Muscle of leg (tissue), 16 donors: ENCODE data around the gene MVK. TPM values are rescaled to one million over a fixed set of nuclear protein-coding genes. Genes with fewer than 3 reads are reported as not detected.

Experiments
- DNase-seq: peaks from one replicate; pipeline ENCODE4 v3.0.0; 2013
- H3K27ac ChIP-seq: one replicate; pipeline ENCODE4 v1.5.1; 2013; ENCODE audit warnings: mild to moderate bottlenecking, low read length, control low read depth
- H3K27me3 ChIP-seq: one replicate; pipeline ENCODE4 v1.6.1; 2013; ENCODE audit warnings: low read length; ENCODE audit not compliant: control insufficient read depth, insufficient read depth
- H3K36me3 ChIP-seq: one replicate; pipeline ENCODE4 v1.6.1; 2013; ENCODE audit warnings: low read length; ENCODE audit not compliant: control insufficient read depth, insufficient read depth
- H3K4me1 ChIP-seq: one replicate; pipeline ENCODE4 v1.6.1; 2013; ENCODE audit warnings: low read length; ENCODE audit not compliant: control insufficient read depth, insufficient read depth
- H3K4me3 ChIP-seq: one replicate; pipeline ENCODE4 v1.5.1; 2013; ENCODE audit warnings: low read length, control low read depth
- H3K9me3 ChIP-seq: replicated peaks from 2 replicates; pipeline ENCODE4 v1.6.1; 2013; ENCODE audit warnings: low read depth, low read length; ENCODE audit not compliant: control insufficient read depth
- WGBS: methylation state at CpG from one replicate; pipeline ENCODE4 v1.1.5; 2013; ENCODE audit warnings: missing lambda C conversion rate; ENCODE audit not compliant: insufficient coverage; 5-methylcytosine and 5-hydroxymethylcytosine counted together
- long read RNA-seq, 11 donors: transcript quantifications; one replicate each; lab custom pipeline, GENCODE V29; 2026
- polyA plus RNA-seq, 8 donors: library from polyadenylated mRNA; unstranded; fragments of 120-200 nt; gene quantifications; one replicate each; pipeline versions ENCODE4 v1.2.1 to v1.2.3, GENCODE V29; 2013; ENCODE audit warnings: inconsistent platforms in 1 of 8, low replicate concordance in 1 of 8; ENCODE audit not compliant: insufficient read length in 8 of 8, insufficient read depth in 1 of 8
- total RNA-seq: library from RNA; stranded (reverse); fragments of 120-200 nt; gene quantifications from one replicate; pipeline ENCODE4 v1.2.4, GENCODE V29; 2013

The MVK gene
- total RNA-seq (15.0 TPM), polyA plus RNA-seq (10 to 100 TPM; 12.6 to 18.4 (median 16.7) TPM)
- long read RNA-seq, donor 1, full-length matches to known transcripts, result 3 of 3 reads
- long read RNA-seq, donor 1, partial matches to known transcripts, result 0 of 3 reads
- long read RNA-seq, donor 1, other reads (novel, unspliced or antisense), result 0 of 3 reads
- long read RNA-seq, donor 2, partial matches to known transcripts, result 0 of 1 reads
- long read RNA-seq, donor 2, other reads (novel, unspliced or antisense), result 0 of 1 reads
- long read RNA-seq, donor 3, transcript MVK-201 (11 exons, 1,956 nt), result major isoform, 6 of 8 reads
- long read RNA-seq, donor 3, partial matches to known transcripts, result 0 of 8 reads
- long read RNA-seq, donor 3, other reads (novel, unspliced or antisense), result 0 of 8 reads
- long read RNA-seq, donor 4, partial matches to known transcripts, result 0 of 5 reads
- long read RNA-seq, donor 4, other reads (novel, unspliced or antisense), result 0 of 5 reads
- long read RNA-seq, donor 5, partial matches to known transcripts, result 0 of 7 reads
- long read RNA-seq, donor 5, other reads (novel, unspliced or antisense), result 0 of 7 reads
- long read RNA-seq, donor 6, transcript MVK-201 (11 exons, 1,956 nt), result major isoform, 9 of 11 reads
- long read RNA-seq, donor 6, partial matches to known transcripts, result 0 of 11 reads
- long read RNA-seq, donor 6, other reads (novel, unspliced or antisense), result 0 of 11 reads
- long read RNA-seq, donor 7, full-length matches to known transcripts, result 4 of 4 reads
- long read RNA-seq, donor 7, partial matches to known transcripts, result 0 of 4 reads
- long read RNA-seq, donor 7, other reads (novel, unspliced or antisense), result 0 of 4 reads
- long read RNA-seq, donor 8, partial matches to known transcripts, result 0 of 1 reads
- long read RNA-seq, donor 8, other reads (novel, unspliced or antisense), result 0 of 1 reads
- long read RNA-seq, donor 9, partial matches to known transcripts, result 0 of 3 reads
- long read RNA-seq, donor 9, other reads (novel, unspliced or antisense), result 0 of 3 reads
- long read RNA-seq, donor 10, result 0 reads
- long read RNA-seq, donor 11, transcript MVK-201 (11 exons, 1,956 nt), result major isoform, 6 of 6 reads
- long read RNA-seq, donor 11, partial matches to known transcripts, result 0 of 6 reads
- long read RNA-seq, donor 11, other reads (novel, unspliced or antisense), result 0 of 6 reads

DNA sequence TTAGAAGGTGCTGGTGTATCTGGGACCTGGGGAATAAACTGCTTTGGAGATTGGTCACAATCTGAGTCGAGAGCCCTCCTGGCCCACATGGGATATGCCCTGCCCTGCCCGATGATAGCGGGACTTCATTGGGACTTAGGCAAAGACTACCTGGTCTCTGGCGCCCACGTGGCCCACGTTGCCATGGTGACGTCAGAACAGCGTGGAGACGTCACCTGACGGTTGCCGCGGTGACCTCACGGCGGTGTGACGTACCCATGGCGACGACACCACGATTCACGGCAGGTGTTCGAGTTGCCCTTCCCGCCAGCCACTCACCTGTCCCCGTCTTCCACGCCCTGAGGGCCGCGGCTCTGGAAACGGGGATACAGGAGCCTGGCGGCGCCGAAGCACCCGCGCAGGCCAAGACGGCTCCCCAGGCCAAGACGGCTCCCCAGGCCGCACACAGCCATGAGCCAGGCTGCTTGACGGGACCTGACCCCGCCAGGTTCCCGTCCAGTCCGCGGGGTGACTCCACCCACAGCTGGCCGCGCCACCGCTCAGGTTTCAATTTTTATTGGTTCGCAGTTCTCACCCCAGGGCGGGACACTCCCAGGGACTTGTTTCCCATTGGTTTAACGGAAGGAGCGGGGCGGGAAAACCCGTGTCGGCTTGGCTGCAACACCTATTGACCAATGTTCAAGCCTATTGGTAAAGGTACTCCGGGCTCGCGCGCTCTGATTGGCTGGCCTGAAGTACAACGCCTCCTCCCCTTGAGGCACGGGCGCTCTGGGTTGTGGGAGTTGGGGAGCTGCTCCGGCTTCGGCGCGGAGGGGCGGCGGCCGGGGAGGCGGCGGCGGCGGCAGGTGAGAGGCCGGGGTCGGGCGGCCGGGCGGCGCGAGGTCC is at the start of gene MVK, which contains the start of gene MMAB:
Gene MVK (plus strand): TSS at position 766 of the 885 bp plus-strand sequence. CDS start 1,029 bp downstream, outside the sequence.
Gene MMAB (minus strand): TSS at position 476 of the 885 bp plus-strand sequence. CDS start 24 bp downstream, at position 452.
- peak; percentile 100 for DNase-seq
- Histone ChIP-seq H3K27me3 (no peaks in the 10 kb centered on the region), H3K4me3 (peak within 1 kb of the TSS; percentile 89), H3K27ac (peak within 1 kb of the TSS; percentile 83), H3K36me3 (peaks cover 43% of the 10 kb centered on the region), H3K9me3 (no peaks in the 10 kb centered on the region), H3K4me1 (peaks cover 17% of the 10 kb centered on the region)
- WGBS, result under 1% methylated on average over 71 of the region's 74 CpGs

DNA sequence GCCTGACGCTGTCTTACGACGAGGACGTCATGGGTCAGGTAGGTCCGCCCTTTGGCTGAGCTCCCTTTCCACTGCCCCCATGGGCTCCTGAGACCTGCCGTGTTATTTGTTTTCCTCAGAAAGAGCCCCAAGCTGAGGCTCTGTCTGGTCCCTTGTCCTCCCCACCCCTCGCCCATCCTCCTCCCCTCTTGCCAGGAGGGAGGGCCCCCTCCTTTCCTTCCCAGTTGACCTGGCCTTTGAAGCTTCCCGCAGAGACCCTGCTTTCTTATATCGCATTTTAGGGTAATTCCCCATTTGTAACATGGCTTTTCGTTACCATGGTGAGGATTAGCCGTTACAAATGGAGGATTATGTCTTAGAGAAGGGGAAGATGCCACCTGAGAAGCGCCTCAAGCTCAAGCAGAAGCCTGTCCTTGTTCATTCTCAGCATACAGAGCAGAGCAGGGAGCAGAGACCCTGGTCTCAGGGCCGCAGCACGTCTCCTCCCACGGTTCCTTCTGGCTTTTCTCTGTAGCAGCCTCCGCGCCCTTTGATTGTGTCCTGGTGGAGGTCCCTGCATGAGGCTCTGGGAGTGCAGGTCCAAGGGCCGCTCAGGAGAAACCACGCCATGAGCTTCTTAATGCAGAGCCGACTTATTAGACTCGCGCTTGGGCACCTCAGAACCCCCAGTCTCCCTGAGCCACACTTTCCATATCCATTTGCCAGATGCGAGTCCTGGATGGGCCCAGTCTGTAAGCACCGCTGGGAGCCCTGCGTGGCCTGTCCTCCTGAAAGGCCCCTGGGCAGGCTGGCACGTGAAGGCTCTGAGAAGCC is 48.9 kb upstream of the MVK start:
- Histone ChIP-seq H3K27ac (no peak overlapping the region), H3K36me3 (peaks cover 66% of the 10 kb centered on the region), H3K27me3 (no peaks in the 10 kb centered on the region), H3K4me3 (no peak overlapping the region), H3K9me3 (no peaks in the 10 kb centered on the region), H3K4me1 (peaks cover 27% of the 10 kb centered on the region)
- 82% methylated on average over 22 of the region's 26 CpGs for WGBS
- DNase-seq, result no peak

DNA sequence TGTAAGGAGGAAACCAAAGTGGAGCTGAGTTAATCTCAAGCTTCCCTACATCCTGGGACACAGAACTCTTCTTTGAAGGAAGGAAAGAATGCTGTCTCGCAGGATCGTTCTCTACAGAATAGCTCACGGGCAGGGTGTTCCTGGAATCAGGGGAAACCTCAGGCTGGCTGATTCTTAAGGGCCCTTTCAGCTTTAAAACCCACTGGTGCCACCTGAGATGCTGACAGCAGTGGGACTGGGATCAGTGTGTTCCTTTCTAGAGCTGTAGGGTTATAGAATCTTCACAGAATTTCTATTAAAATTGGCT is 48.4 kb upstream of the MVK start:
- WGBS, result 70% methylated on average over 2 of the region's 3 CpGs
- peaks cover 66% of the 10 kb centered on the region for H3K36me3 ChIP-seq
- no peak for DNase-seq
- H3K4me3 ChIP-seq, result no peak overlapping the region
- no peak overlapping the region for H3K27ac ChIP-seq
- no peaks in the 10 kb centered on the region for H3K27me3 ChIP-seq
- peaks cover 32% of the 10 kb centered on the region for H3K4me1 ChIP-seq
- H3K9me3 ChIP-seq, result no peaks in the 10 kb centered on the region

DNA sequence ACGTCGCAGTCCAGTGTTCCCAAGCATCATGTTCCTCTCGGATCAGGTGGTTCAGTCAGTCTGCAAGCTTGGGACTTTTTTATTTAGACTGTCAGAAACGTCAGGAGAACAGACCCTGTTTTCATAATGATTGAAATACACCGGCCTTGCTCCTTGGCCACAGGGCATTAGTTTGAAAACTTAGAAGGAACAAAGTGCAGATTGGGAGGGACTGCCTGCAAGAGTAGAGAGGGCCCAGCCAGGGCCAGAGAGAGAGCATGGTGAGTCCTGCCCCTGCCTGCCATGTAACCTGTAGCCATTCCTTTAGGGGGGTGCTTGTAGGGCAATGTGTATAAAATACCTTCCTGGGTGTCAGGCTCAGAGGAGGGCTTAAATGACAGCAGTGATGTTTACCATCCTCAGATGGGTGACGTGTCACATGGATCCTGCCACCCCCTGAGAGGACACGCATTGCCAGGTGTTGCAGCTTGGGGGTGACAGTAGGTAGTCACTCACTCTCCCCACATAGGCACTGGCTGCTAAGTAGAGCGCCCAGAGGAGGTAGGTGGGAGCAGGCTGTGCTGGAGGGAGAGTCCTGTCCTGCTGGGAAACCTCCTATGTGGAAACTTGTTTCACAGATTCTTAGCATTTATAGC is 46.0 kb upstream of the MVK start:
- Histone ChIP-seq H3K4me1 (peaks cover 39% of the 10 kb centered on the region), H3K36me3 (peaks cover 66% of the 10 kb centered on the region), H3K27ac (no peak overlapping the region), H3K9me3 (no peaks in the 10 kb centered on the region), H3K27me3 (no peaks in the 10 kb centered on the region), H3K4me3 (no peak overlapping the region)
- DNase-seq, result no peak
- 79% methylated on average over 5 of the region's 8 CpGs for WGBS

DNA sequence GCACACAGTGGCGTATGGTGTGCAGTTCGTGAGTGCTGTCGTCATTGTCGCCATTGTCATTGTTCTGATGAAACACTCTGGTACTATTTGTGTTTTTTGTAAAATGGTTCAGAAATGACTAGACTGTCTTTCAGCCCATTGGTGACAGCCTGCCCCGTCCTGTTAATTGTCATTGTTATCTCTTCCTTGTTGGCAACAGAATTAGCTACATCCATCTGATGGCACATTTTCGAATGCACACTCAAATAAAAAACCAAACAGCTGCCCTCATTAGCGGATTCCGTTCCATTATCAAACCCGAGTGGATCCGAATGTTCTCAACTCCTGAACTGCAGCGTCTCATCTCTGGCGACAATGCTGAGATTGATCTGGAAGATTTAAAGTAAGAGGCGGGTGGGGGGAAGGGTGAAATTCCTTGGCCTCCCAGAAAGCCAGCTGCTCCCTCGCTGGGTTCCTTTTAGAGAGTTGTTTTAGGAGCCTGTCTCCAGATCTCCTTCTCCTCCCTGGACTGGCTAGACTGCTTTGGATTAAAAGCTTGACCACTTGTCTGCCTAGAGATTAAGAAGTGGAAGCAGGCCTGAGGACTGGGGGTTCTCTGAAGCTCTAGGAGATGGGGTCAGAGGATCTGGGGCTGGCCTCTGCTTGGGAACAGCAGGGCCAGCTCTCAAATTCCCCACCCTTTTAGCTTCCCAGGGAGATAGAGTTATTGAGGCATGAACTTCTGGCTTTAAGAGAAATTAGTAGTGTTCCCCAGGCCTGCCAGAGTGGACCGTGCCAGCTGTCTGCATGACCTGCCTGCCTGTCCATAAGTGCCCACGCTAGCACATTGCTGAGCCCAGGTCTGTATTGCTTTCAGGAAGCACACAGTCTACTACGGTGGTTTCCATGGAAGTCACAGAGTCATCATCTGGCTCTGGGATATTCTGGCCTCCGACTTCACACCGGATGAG is 43.6 kb upstream of the MVK start:
- Histone ChIP-seq H3K27me3 (no peaks in the 10 kb centered on the region), H3K27ac (peak overlapping the region; percentile 51), H3K4me1 (peaks cover 31% of the 10 kb centered on the region), H3K4me3 (no peak overlapping the region), H3K36me3 (peaks cover 74% of the 10 kb centered on the region), H3K9me3 (no peaks in the 10 kb centered on the region)
- no peak for DNase-seq
- WGBS, result 71% methylated on average over 9 of the region's 19 CpGs

DNA sequence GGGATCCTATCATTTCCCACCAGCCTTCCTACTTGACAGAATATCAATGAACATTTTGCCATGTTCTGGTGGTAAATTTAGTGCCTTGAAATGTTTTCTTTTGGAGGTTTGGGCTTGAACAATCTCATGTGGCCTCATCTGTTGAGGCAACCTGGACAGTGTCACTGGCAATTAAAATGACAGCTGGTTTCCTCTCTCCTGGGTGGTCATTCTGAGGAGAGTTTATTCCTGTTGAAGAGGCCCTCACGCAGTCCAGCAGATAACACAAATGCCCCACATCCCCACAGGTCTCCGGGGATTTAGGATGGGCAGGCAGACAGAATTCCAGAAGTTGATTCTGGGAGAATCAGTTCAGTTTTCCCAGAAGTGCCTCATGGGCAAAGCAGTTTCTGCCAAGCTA is 42.2 kb upstream of the MVK start:
- DNase-seq, result no peak
- H3K36me3 ChIP-seq, result peaks cover 85% of the 10 kb centered on the region
- peaks cover 31% of the 10 kb centered on the region for H3K4me1 ChIP-seq
- H3K9me3 ChIP-seq, result no peaks in the 10 kb centered on the region
- WGBS, result no CpG with 5 or more reads among the region's 2 CpGs
- no peak overlapping the region for H3K4me3 ChIP-seq
- no peaks in the 10 kb centered on the region for H3K27me3 ChIP-seq
- H3K27ac ChIP-seq, result no peak overlapping the region

DNA sequence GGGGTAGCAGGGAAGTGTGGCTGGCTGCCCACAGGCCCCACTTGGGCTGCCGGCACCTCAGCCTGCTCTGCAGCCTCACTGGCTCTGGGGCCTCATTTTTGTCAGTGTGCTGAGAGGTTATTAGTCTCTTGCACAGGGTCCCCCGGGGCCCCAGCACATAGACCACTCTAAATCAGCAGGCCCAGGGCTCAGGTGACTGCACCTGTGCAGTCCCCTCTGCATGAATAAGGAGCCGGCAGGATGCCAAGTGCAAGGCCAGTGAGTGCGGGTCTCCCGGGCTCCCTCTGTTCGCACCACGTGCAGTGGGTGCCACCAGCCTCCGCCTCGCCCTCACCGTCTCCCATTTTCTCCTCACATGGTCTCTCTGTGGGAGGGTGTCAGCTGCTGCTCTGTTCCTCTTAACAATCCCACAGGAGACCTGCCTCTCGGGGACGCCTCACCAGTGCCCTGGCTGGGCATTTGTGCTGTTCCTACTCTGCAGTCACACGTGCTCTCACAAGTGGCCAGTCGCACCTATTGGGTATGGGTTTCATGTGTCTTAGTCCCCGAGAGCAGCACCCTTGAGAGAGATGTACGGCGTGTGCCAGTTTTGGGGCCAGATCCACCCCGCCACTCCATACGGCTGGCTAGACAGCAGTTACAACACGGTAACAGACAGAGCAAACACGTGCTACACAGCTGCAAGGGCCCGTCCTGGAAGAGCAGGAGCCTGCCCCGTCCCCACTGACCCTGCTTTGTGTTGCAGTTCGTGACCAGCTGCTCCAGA is 40.7 kb upstream of the MVK start:
- Histone ChIP-seq H3K36me3 (peaks cover 73% of the 10 kb centered on the region), H3K4me3 (no peak overlapping the region), H3K27me3 (no peaks in the 10 kb centered on the region), H3K9me3 (no peaks in the 10 kb centered on the region), H3K27ac (no peak overlapping the region), H3K4me1 (peaks cover 31% of the 10 kb centered on the region)
- no peak for DNase-seq
- 70% methylated on average over 19 of the region's 24 CpGs for WGBS

DNA sequence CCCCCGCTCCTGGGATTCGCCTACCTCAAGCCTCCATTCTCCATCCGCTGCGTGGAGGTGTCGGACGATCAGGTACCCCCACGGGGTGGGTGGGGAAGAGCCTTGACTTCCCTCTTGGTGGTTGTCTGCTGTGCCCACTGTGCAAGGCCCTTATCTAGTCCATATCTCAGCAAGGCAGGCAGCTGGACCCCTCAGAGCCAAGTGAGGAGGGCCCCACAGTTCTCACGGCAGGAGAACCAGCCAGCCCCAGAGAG is 40.2 kb upstream of the MVK start:
- H3K27ac ChIP-seq, result no peak overlapping the region
- peaks cover 70% of the 10 kb centered on the region for H3K36me3 ChIP-seq
- H3K9me3 ChIP-seq, result no peaks in the 10 kb centered on the region
- WGBS, result 80% methylated on average over 8 of the region's 8 CpGs
- no peak for DNase-seq
- peaks cover 31% of the 10 kb centered on the region for H3K4me1 ChIP-seq
- H3K4me3 ChIP-seq, result no peak overlapping the region
- H3K27me3 ChIP-seq, result no peaks in the 10 kb centered on the region
